SK-N-MC (cell line): ENCODE data around the gene TRAF7.

Source experiments
- EZH2 ChIP-seq: fragments of 200-600 bp; sonication (generic); IDR thresholded peaks from one replicate; pipeline ENCODE4 v1.6.1; 2017; ENCODE audit warnings: antibody characterized with exemption
- FOXP2 ChIP-seq: optimal IDR thresholded peaks from 2 replicates; pipeline ENCODE3; 2011; ENCODE audit warnings: mild to moderate bottlenecking, moderate library complexity; ENCODE audit not compliant: insufficient read depth; ENCODE audit errors: extremely low read length, control extremely low read depth
- POLR2AphosphoS5 ChIP-seq: IDR thresholded peaks from 2 replicates; pipeline ENCODE4 v1.6.1; 2012; ENCODE audit warnings: mild to moderate bottlenecking, low read depth, low read length, borderline replicate concordance

DNA sequence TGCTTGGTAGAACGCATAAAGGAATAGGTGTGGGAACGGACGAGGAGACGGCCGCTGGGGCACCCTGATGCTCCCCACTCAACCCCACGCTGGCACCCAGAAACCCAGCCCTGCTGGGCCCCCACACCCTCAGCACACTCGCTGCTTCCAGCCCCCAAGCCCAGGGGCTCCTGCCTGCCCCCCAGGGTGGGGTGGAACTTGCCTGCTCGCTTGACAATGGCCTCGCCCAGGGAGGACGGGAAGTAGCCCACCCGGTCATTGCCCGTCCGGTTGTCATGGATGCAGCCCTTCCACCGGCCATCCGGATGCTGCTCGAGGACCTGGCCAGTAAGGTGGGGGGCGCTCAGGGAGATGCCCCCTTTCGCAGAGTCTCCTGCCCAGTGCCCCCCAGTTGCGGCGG lies 30.9 kb downstream of the TRAF7 start:
- no peak for TF ChIP-seq EZH2
- no peak for TF ChIP-seq POLR2AphosphoS5
- TF ChIP-seq FOXP2 = no peak
